ENCODE results near the gene MAP2K1.
"Not testable (repeated sequence)": the region's sequence is repeated elsewhere in the genome, so short reads cannot be mapped to it uniquely, and the experiment has no call there.

MAP2K1 gene

DNA sequence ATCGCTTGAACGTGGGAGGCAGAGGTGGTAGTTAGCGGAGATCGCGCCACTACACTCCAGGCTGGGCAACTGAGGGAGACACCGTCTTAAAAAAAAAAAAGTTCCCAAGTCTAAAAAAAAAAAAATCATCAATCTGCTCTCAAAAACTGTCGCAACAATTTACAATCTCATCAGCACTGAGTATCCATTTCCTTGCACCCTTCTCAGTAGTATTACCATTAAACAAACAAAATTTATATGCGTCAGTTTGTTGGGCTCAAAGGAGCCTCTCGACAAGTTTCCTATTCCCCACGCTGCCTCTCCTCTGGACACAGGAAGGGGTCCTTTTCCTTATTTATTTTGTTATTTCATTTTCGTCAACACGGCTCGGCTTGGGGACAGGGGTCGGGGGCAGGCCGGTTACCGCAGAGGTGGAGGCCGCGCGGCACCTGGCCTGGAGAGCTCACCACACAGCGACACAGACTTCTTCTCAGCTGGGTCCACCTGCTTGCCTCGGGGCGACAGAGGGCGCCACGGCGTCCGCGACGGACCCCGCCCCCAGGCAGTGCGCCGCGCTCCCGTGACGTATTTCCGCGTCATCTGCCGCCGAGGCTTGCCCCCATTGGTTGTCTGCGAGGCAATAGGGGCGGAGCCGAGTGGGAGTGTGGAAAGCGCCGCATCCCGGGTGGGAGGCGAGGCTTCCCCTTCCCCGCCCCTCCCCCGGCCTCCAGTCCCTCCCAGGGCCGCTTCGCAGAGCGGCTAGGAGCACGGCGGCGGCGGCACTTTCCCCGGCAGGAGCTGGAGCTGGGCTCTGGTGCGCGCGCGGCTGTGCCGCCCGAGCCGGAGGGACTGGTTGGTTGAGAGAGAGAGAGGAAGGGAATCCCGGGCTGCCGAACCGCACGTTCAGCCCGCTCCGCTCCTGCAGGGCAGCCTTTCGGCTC is at the start of gene MAP2K1:
MAP2K1 (plus strand) TSS at position 709 of the 920 bp plus-strand sequence. CDS start 436 bp downstream, outside the sequence.
- Histone ChIP-seq H3K9me3 (replicated peaks; ENCODE audit: insufficient read depth, low read length) (no peaks in the 10 kb centered on the region), H3K36me3 (replicated peaks; ENCODE audit: insufficient read depth, low read length) (no peaks in the 10 kb centered on the region), H3K27me3 (replicated peaks; ENCODE audit: insufficient read depth, low read length) (no peaks in the 10 kb centered on the region), H3F3A (ENCODE audit: insufficient read depth, low read length) (peaks cover 13% of the 10 kb centered on the region), H3K4me2 (ENCODE audit: low read depth, low read length) (peak within 1 kb of the TSS; percentile 69), H3K9me2 (replicated peaks; ENCODE audit: insufficient read depth, low read length) (no peaks in the 10 kb centered on the region), H3K27ac (ENCODE audit: low read length) (peak within 1 kb of the TSS; percentile 55; the same call in 1 of the 2 replicates), H3K9ac (ENCODE audit: low read length) (peak within 1 kb of the TSS; percentile 54), H2AFZ (ENCODE audit: low read length) (peak within 1 kb of the TSS; percentile 65), H4K20me1 (ENCODE audit: insufficient read depth, low read length) (no peaks in the 10 kb centered on the region), H3K4me3 (ENCODE audit: low read length) (peak within 1 kb of the TSS; percentile 75), H3K4me1 (ENCODE audit: low read length) (peaks cover 28% of the 10 kb centered on the region), H3K79me2 (ENCODE audit: low read length) (peaks cover 44% of the 10 kb centered on the region)
- DNase-seq: peak; percentile 98
- TF ChIP-seq, protein P1, sequence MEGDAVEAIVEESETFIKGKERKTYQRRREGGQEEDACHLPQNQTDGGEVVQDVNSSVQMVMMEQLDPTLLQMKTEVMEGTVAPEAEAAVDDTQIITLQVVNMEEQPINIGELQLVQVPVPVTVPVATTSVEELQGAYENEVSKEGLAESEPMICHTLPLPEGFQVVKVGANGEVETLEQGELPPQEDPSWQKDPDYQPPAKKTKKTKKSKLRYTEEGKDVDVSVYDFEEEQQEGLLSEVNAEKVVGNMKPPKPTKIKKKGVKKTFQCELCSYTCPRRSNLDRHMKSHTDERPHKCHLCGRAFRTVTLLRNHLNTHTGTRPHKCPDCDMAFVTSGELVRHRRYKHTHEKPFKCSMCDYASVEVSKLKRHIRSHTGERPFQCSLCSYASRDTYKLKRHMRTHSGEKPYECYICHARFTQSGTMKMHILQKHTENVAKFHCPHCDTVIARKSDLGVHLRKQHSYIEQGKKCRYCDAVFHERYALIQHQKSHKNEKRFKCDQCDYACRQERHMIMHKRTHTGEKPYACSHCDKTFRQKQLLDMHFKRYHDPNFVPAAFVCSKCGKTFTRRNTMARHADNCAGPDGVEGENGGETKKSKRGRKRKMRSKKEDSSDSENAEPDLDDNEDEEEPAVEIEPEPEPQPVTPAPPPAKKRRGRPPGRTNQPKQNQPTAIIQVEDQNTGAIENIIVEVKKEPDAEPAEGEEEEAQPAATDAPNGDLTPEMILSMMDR (IDR thresholded peaks at IDR 0.05; ENCODE audit: low read length): peak; percentile 80
- no peak for TF ChIP-seq EZH2phosphoT487 (IDR thresholded peaks at IDR 0.05; ENCODE audit: low read length)

DNA sequence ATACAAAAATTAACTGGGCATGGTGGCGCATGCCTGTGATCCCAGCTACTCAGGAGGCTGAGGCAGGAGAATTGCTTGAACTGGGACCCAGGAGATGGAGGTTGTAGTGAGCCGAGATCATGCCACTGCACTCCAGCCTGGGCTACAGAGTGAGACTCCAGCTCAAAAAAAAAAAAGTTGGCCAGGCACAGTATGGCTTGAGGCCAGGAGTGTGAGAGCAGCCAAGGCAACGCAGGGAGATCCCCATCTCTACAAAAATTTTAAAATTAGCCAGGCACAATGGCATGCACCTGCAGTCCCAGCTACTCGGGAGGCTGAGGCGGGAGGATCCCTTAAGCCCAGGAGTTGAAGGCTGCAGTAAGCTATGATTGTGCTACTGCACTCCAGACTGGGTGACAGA is 38.2 kb upstream of the MAP2K1 start:
- not testable (repeated sequence) for DNase-seq; H3K79me2 ChIP-seq (ENCODE audit: low read length); H2AFZ ChIP-seq (ENCODE audit: low read length); H3K27me3 ChIP-seq (replicated peaks; ENCODE audit: insufficient read depth, low read length); H4K20me1 ChIP-seq (ENCODE audit: insufficient read depth, low read length); H3K9me2 ChIP-seq (replicated peaks; ENCODE audit: insufficient read depth, low read length); H3K4me1 ChIP-seq (ENCODE audit: low read length); H3F3A ChIP-seq (ENCODE audit: insufficient read depth, low read length); H3K9ac ChIP-seq (ENCODE audit: low read length); H3K27ac ChIP-seq (ENCODE audit: low read length); H3K4me2 ChIP-seq (ENCODE audit: low read depth, low read length); H3K9me3 ChIP-seq (replicated peaks; ENCODE audit: insufficient read depth, low read length); H3K36me3 ChIP-seq (replicated peaks; ENCODE audit: insufficient read depth, low read length); H3K4me3 ChIP-seq (ENCODE audit: low read length)

DNA sequence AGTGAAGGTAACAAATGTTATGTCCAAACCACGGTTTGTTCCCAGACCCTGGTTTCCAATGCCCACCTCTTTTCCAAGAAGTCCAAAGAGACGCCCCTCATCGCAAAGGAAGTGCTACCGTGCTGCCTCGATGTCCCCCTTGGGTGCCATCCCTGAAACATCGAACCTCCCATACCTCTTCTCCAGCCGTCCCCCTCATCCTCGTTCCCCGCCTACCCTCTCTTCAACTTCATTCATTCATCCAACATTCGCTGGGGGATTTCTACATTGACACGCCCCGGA is 30.7 kb upstream of the MAP2K1 start:
- peaks cover 26% of the 10 kb centered on the region for H3K79me2 ChIP-seq (ENCODE audit: low read length)
- no peaks in the 10 kb centered on the region for H3K9me2 ChIP-seq (replicated peaks; ENCODE audit: insufficient read depth, low read length)
- H2AFZ ChIP-seq (ENCODE audit: low read length): peak overlapping the region; percentile 67
- H3K27ac ChIP-seq (ENCODE audit: low read length): peak overlapping the region; percentile 61; the same call in 1 of the 2 replicates
- H3K4me2 ChIP-seq (ENCODE audit: low read depth, low read length): peak overlapping the region; percentile 82
- H3K36me3 ChIP-seq (replicated peaks; ENCODE audit: insufficient read depth, low read length): no peaks in the 10 kb centered on the region
- TF ChIP-seq EZH2 (optimal IDR thresholded peaks at IDR 0.05; ENCODE audit: low read depth, low read length): no peak
- TF ChIP-seq EZH2phosphoT487 (IDR thresholded peaks at IDR 0.05; ENCODE audit: low read length): no peak
- TF ChIP-seq, protein P1 (IDR thresholded peaks at IDR 0.05; ENCODE audit: low read length): no peak
- H4K20me1 ChIP-seq (ENCODE audit: insufficient read depth, low read length): no peaks in the 10 kb centered on the region
- H3K4me1 ChIP-seq (ENCODE audit: low read length): no peaks in the 10 kb centered on the region
- H3K4me3 ChIP-seq (ENCODE audit: low read length): peak overlapping the region; percentile 87
- H3K9me3 ChIP-seq (replicated peaks; ENCODE audit: insufficient read depth, low read length): no peaks in the 10 kb centered on the region
- DNase-seq: peak; percentile 10
- peak overlapping the region; percentile 91 for H3K9ac ChIP-seq (ENCODE audit: low read length)
- H3F3A ChIP-seq (ENCODE audit: insufficient read depth, low read length): 0 out of 2 replicates have a peak, but pooled peaks cover 3% of the 10 kb centered on the region
- H3K27me3 ChIP-seq (replicated peaks; ENCODE audit: insufficient read depth, low read length): no peaks in the 10 kb centered on the region
